ENCODE measurements around the gene CLDND2. TPM values are rescaled to one million over a fixed set of nuclear protein-coding genes. Genes with fewer than 3 reads are reported as not detected.

The CLDND2 gene
- total RNA-seq, 4 donors from 2014 or later = not detected

DNA sequence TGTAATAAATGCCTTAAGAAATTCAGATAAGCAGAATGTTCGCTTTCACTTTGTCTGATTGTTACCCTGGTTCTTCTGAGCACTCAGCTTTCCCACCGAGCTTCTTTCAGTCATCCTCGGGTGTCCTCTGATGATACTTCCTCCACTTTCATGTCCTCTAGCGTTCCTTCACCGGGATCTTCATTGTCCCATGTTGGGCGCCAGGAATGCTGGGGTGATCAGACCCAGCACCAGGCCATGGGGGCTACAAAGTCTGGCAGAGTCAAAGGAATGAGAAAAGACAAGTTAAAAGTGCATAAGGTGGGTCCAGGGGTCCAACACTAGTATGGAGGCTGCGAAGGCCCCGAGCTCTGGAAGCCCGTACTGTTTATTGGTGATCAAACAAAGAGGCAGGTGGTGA is 33.3 kb upstream of the CLDND2 start:
- TF ChIP-seq, protein P1, sequence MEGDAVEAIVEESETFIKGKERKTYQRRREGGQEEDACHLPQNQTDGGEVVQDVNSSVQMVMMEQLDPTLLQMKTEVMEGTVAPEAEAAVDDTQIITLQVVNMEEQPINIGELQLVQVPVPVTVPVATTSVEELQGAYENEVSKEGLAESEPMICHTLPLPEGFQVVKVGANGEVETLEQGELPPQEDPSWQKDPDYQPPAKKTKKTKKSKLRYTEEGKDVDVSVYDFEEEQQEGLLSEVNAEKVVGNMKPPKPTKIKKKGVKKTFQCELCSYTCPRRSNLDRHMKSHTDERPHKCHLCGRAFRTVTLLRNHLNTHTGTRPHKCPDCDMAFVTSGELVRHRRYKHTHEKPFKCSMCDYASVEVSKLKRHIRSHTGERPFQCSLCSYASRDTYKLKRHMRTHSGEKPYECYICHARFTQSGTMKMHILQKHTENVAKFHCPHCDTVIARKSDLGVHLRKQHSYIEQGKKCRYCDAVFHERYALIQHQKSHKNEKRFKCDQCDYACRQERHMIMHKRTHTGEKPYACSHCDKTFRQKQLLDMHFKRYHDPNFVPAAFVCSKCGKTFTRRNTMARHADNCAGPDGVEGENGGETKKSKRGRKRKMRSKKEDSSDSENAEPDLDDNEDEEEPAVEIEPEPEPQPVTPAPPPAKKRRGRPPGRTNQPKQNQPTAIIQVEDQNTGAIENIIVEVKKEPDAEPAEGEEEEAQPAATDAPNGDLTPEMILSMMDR (IDR thresholded peaks at IDR 0.05; ENCODE audit: low read depth) = no peak

DNA sequence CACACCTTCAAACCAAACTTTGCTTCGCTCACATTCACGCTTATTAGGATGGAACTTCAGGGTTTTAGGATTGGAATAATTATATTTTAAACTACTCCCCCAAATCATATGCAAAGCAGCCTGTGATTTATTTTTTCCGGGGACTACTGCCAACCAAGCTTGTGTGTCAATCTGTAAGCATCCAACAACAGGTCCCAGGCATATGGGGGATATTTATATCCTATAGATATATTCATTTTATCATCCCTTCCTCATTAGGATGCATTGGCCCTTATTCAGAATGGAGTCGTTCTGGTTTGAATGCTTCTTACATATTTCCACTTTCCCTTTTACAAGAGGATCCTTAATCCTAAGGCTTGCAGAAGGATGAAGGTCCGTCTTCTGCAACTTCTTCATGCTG is 30.4 kb upstream of the CLDND2 start:
- TF ChIP-seq, protein P1 (IDR thresholded peaks at IDR 0.05; ENCODE audit: low read depth) = no peak

GRCh38 chr19:51398096-51398704 is 29.4 kb upstream of the CLDND2 start:
- TF ChIP-seq, protein P1 (IDR thresholded peaks at IDR 0.05; ENCODE audit: low read depth) = no peak

DNA sequence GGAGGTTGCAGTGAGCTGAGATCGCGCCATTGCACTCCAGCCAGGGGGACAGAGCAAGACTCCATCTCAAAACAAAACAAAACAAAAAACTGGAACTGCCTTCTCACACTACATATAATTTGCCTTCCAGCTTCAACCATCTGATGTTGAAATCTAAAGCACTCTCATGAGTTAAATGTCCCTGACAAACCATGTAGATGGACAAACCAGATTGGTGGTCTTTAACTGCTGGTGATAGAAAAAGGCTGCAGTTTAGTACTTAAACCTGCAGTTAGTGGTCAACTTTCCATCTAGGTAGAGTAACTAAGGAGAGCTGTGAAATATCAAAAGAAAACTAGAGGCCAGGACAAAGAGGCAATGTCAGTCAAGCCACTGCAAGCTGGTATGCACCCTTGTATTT is 27.4 kb upstream of the CLDND2 start:
- TF ChIP-seq, protein P1 (IDR thresholded peaks at IDR 0.05; ENCODE audit: low read depth) = no peak

GRCh38 chr19:51394050-51394836 is 25.4 kb upstream of the CLDND2 start:
- TF ChIP-seq, protein P1 (IDR thresholded peaks at IDR 0.05; ENCODE audit: low read depth) = no peak

GRCh38 chr19:51392701-51393100 is 23.9 kb upstream of the CLDND2 start:
- TF ChIP-seq, protein P1 (IDR thresholded peaks at IDR 0.05; ENCODE audit: low read depth) = no peak

GRCh38 chr19:51391073-51391611 is 22.3 kb upstream of the CLDND2 start:
- TF ChIP-seq, protein P1 (IDR thresholded peaks at IDR 0.05; ENCODE audit: low read depth) = no peak
